ENCODE data around the gene FSCN2. TPM values are rescaled to one million over a fixed set of nuclear protein-coding genes. Genes with fewer than 3 reads are reported as not detected.

The FSCN2 gene
- total RNA-seq, 1 experiment from 2014 or later, result 0.63 TPM

Small RNA genes lying within 50 kb of the gene (small RNA-seq; reads per million reads assigned to genes)
- not detected for gene RF00019

Other genes with a start within 250 kb of the FSCN2 start
- 20.8 and 48.8 TPM in 2 replicates for gene SLC38A10, start 233.1 kb upstream of the FSCN2 start, total RNA-seq (2014; rRNA removed; shearing (Covaris generic); ENCODE audit: low replicate concordance)
- gene BAHCC1, start 132.9 kb upstream of the FSCN2 start, total RNA-seq (2014; rRNA removed; shearing (Covaris generic); ENCODE audit: low replicate concordance), result not detected in 2 replicates
- gene ACTG1, start 15.6 kb upstream of the FSCN2 start, total RNA-seq (2014; rRNA removed; shearing (Covaris generic); ENCODE audit: low replicate concordance), result 2,634 and 2,913 TPM in 2 replicates
- gene FAAP100, start 24.0 kb downstream of the FSCN2 start, total RNA-seq (2014; rRNA removed; shearing (Covaris generic); ENCODE audit: low replicate concordance), result 14.8 and 30.9 TPM in 2 replicates
- 32.4 and 50.3 TPM in 2 replicates for gene NPLOC4, start 108.7 kb downstream of the FSCN2 start, total RNA-seq (2014; rRNA removed; shearing (Covaris generic); ENCODE audit: low replicate concordance)
- 1.5 and 1.7 TPM in 2 replicates for gene TSPAN10, start 108.8 kb downstream of the FSCN2 start, total RNA-seq (2014; rRNA removed; shearing (Covaris generic); ENCODE audit: low replicate concordance)
- 1.6 and 2.7 TPM in 2 replicates for gene PDE6G, start 128.2 kb downstream of the FSCN2 start, total RNA-seq (2014; rRNA removed; shearing (Covaris generic); ENCODE audit: low replicate concordance)
- gene OXLD1, start 138.2 kb downstream of the FSCN2 start, total RNA-seq (2014; rRNA removed; shearing (Covaris generic); ENCODE audit: low replicate concordance), result 78.7 and 122 TPM in 2 replicates
- 8.1 and 31.9 TPM in 2 replicates for gene CCDC137, start 138.4 kb downstream of the FSCN2 start, total RNA-seq (2014; rRNA removed; shearing (Covaris generic); ENCODE audit: low replicate concordance)
- gene ARL16, start 155.4 kb downstream of the FSCN2 start, total RNA-seq (2014; rRNA removed; shearing (Covaris generic); ENCODE audit: low replicate concordance), result 22.4 and 40.7 TPM in 2 replicates
- 57.2 and 90.1 TPM in 2 replicates for gene HGS, start 155.6 kb downstream of the FSCN2 start, total RNA-seq (2014; rRNA removed; shearing (Covaris generic); ENCODE audit: low replicate concordance)
- gene MRPL12, start 175.0 kb downstream of the FSCN2 start, total RNA-seq (2014; rRNA removed; shearing (Covaris generic); ENCODE audit: low replicate concordance), result 13.6 and 39.8 TPM in 2 replicates
- gene SLC25A10, start 183.9 kb downstream of the FSCN2 start, total RNA-seq (2014; rRNA removed; shearing (Covaris generic); ENCODE audit: low replicate concordance), result 8.6 and 15.0 TPM in 2 replicates

All from Karpas-422 (cell line).